Epithelial cell of proximal tubule (primary cell): ENCODE data around the gene SFPQ. TPM values are rescaled to one million over a fixed set of nuclear protein-coding genes. Genes with fewer than 3 reads are reported as not detected.

Experiments used
- DNase-seq: peaks from one replicate; pipeline ENCODE4 v3.0.0-alpha.2; 2011; ENCODE audit warnings: low read depth
- H3K4me3 ChIP-seq: 2 replicates; pipeline ENCODE4 v1.5.1; 2011; ENCODE audit warnings: low read depth, mild to moderate bottlenecking, low read length
- total RNA-seq: library from RNA; depleted of rRNA; stranded (reverse); fragments of >200 nt; gene quantifications from 2 replicates; pipeline ENCODE4 v1.2.3, GENCODE V29; 2015
- TF ChIP-seq, protein P1 (sequence below): conservative IDR thresholded peaks from 2 replicates; pipeline ENCODE4 v1.5.1; 2012; ENCODE audit warnings: low read depth, mild to moderate bottlenecking, low read length

The SFPQ gene
- total RNA-seq, 1 donor from 2014 or later = 136 TPM

DNA sequence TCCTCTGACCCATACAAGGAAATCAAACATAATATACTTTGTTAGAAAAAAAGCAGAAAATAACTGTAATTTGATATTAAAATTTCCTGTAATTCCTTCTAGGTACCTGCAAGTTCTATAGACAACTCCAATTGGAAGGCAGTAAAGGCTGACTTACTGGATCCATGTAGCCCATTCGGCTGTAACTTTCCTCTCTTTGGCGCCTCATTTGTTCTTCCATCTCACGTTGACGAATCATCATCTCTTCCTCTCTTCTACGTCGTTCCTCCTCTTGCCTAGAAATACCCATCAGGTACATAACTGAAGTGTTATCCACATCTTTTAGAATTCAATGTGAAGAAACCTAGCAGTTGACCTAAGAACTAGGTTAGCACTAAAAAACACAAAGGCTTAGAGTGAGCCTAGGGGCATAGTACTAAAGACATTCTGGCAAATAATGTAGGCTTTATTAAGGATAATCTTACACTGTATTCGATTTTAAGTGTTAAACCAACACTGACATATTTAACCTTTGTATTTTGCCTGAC lies 5.1 kb downstream of the SFPQ start:
- H3K4me3 ChIP-seq = no peak overlapping the region
- no peak for DNase-seq
- TF ChIP-seq, protein P1, sequence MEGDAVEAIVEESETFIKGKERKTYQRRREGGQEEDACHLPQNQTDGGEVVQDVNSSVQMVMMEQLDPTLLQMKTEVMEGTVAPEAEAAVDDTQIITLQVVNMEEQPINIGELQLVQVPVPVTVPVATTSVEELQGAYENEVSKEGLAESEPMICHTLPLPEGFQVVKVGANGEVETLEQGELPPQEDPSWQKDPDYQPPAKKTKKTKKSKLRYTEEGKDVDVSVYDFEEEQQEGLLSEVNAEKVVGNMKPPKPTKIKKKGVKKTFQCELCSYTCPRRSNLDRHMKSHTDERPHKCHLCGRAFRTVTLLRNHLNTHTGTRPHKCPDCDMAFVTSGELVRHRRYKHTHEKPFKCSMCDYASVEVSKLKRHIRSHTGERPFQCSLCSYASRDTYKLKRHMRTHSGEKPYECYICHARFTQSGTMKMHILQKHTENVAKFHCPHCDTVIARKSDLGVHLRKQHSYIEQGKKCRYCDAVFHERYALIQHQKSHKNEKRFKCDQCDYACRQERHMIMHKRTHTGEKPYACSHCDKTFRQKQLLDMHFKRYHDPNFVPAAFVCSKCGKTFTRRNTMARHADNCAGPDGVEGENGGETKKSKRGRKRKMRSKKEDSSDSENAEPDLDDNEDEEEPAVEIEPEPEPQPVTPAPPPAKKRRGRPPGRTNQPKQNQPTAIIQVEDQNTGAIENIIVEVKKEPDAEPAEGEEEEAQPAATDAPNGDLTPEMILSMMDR = no peak

DNA sequence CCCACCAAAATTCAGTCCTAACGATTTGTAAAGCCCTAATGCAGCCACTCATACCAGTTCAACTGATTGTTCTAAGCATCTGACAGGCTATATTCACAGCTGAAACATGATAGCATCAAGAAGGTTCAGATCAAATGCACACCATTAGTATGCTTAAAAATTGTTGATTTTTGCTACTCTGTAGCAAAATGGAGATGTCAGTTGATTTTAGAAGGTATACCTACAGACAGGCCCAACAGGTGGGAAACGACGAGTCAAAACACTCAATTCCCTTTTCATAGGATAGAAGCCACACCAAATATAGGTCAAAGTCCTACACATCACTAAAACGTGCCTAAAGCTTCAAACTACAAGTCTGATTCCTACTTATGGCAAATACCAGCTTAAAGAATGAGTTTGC lies 6.7 kb downstream of the SFPQ start:
- DNase-seq = no peak

DNA sequence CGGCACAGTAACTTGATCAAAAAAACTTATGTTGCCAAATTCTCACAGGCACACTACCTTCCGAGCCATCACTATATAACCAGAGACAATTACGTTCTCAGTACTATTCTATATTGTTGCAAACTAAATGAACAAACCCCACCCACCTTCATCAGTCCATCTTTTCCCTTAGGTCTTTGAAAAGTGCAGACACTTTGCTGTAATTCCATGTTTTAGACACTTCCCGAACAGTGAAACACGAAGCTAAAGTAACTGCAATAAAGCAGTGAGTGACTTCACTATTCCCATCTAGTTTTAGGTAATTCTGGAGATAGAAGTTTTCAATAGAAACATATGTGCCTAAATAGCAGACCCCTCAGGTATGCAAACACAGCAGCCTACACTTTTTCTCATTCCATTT lies 7.7 kb downstream of the SFPQ start:
- DNase-seq = no peak
- TF ChIP-seq, protein P1 = no peak
- no peak overlapping the region for H3K4me3 ChIP-seq

More for the DNA sequence above, 6.7 kb downstream of the SFPQ start:
- TF ChIP-seq, protein P1 = no peak
- no peak overlapping the region for H3K4me3 ChIP-seq

DNA sequence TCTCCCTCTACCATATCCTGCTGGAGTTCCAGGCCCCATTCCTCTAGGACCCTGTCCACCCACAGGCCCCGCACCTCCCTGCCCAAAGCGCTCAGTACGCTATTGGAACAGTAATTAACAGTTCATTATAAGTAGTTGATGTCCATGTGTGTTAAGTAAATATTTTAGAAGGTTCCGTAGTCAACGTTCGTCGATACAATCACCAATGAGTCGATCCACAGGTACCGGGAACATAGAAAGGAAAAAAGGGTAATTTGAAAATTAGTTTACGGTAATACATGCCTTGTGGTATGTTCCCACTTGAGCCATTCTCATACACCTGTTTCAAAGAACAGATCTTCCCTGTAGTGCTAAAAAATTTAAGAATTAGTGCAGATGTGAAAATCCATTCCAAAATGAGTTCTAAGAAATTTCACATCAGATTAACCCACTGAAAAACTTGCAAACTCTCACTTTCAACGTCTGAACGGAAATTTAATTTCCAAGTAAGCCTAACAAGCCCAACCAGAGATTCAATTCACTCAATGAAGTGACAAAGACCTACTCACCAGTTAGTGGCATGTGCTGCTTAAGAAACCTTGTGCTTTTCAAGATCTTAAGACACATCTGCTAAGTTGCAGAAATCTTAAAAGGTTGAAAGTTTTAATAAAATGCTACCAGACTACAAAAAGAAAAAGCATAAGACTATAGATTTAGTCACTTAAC lies 8.3 kb downstream of the SFPQ start:
- DNase-seq = no peak
- TF ChIP-seq, protein P1 = no peak
- no peak overlapping the region for H3K4me3 ChIP-seq

DNA sequence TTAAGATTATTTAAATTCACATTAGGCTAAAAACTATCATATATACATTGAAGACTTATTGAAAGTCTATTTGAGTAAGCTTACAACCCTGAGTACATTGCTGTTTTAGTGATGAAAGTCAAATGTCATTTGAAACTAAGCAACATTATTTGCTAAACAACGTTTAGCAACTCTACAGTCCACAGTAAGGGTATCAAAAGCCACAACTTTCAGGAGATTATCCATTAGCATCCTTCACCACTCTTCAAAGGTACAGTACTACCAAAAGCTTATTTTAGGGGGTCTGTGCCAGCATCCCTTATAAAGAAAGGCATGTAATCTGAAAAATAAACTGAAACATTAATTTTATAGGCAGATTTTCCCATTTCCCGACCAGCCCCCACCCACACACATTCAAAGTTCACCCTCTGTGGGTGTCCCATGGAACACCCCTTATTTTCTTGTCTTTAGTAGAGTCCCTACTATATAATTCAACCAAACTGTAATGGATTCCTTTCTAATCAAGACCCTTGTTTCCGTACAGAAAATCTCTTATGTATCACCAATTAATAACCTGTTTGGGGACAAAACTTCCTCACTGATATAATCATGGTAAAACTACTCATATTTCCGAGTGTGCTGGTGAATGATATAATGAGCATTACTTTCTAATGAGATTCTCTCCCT lies 11.0 kb downstream of the SFPQ start:
- DNase-seq = no peak
- H3K4me3 ChIP-seq = no peak overlapping the region
- TF ChIP-seq, protein P1 = no peak

DNA sequence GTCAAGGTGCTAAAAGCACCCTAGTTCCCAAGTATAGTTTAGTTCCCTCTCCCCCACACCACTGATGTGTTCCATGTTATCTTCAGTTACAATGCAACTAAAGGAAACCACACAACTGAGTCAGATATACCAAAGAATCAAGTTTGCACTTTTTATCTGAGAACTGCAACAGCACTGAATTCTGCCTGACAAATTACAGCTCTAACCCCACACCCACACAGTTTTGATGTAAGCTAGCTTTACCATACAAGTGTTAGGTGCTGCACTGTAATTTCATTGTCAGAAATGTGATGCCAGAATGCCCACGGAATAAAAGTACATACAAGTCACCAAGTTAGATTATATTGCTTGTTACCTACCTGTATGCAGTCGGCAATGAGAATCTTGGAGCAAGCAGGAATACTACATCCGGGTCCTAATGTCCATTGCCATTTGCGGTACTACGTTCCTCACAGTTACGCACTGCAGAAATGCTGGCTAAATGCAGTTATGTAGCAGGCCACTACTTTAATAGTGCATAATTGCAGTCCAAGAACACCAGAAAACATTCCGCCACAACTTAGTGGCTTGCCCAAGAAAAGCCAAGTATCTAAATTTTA lies 12.1 kb downstream of the SFPQ start:
- DNase-seq = no peak
- TF ChIP-seq, protein P1 = no peak
- H3K4me3 ChIP-seq = no peak overlapping the region
